ENCODE measurements around the gene TICRR.
A peak's percentile ranks its signal among the peaks of the same experiment; 100 is the strongest.

TICRR gene

GRCh38 chr15:89654847-89655805 lies 79.9 kb downstream of the TICRR start, which contains the start of gene KIF7:
TSS of gene KIF7 (minus strand) at chr15:89655467. CDS start at chr15:89652930, 2,537 bp downstream.
- peak; percentile 6 for DNase-seq

- DNase-seq: no peak
Measured at GRCh38 chr15:89656116-89656815, 81.0 kb downstream of the TICRR start.

- no peak for DNase-seq
Measured at GRCh38 chr15:89657686-89658200, 82.5 kb downstream of the TICRR start.

GRCh38 chr15:89659295-89659694 lies 84.0 kb downstream of the TICRR start:
- DNase-seq: no peak

GRCh38 chr15:89660556-89660955 lies 85.3 kb downstream of the TICRR start:
- no peak for DNase-seq

GRCh38 chr15:89662893-89663626 lies 87.8 kb downstream of the TICRR start:
- DNase-seq: no peak

GRCh38 chr15:89664441-89665350 lies 89.4 kb downstream of the TICRR start:
- no peak for DNase-seq

GRCh38 chr15:89665449-89666181 lies 90.3 kb downstream of the TICRR start:
- DNase-seq: peak; percentile 11

GRCh38 chr15:89666184-89666857 lies 91.1 kb downstream of the TICRR start:
- DNase-seq: no peak

GRCh38 chr15:89666858-89667705 lies 91.8 kb downstream of the TICRR start:
- no peak for DNase-seq

GRCh38 chr15:89667706-89667960 lies 92.4 kb downstream of the TICRR start:
- DNase-seq: no peak

GRCh38 chr15:89668171-89668570 lies 92.9 kb downstream of the TICRR start:
- DNase-seq: no peak

- no peak for DNase-seq
Measured at GRCh38 chr15:89669309-89669865, 94.1 kb downstream of the TICRR start.

GRCh38 chr15:89669941-89670340 lies 94.7 kb downstream of the TICRR start:
- no peak for DNase-seq

GRCh38 chr15:89670971-89671560 lies 95.8 kb downstream of the TICRR start:
- DNase-seq: no peak

- DNase-seq: no peak
Measured at GRCh38 chr15:89671687-89672086, 96.4 kb downstream of the TICRR start.

GRCh38 chr15:89672221-89673164 lies 97.2 kb downstream of the TICRR start:
- peak; percentile 29 for DNase-seq

GRCh38 chr15:89673165-89673512 lies 97.9 kb downstream of the TICRR start:
- no peak for DNase-seq

Data from midbrain (tissue), 1 donor.